Loucy (cell line): Measurements from ENCODE around the gene SRCIN1.

Experiments used
- H2AFZ ChIP-seq: fragments of 200-600 bp; sonication (generic); 2 replicates; pipeline ENCODE4 v1.6.0; 2016; ENCODE audit warnings: antibody characterized with exemption, mild to moderate bottlenecking, low read length, moderate library complexity
- H3F3A ChIP-seq: fragments of 200-600 bp; 2 replicates; pipeline ENCODE4 v1.6.0; 2016; ENCODE audit warnings: antibody characterized with exemption, low read depth, mild to moderate bottlenecking
- H3K27me3 ChIP-seq: fragments of 200-600 bp; sonication (generic); 2 replicates; pipeline ENCODE4 v1.6.1; 2014; ENCODE audit warnings: low read length, mild to moderate bottlenecking; ENCODE audit not compliant: insufficient read depth, poor library complexity, severe bottlenecking
- H3K36me3 ChIP-seq: fragments of 200-600 bp; sonication (generic); 2 replicates; pipeline ENCODE4 v1.6.1; 2016; ENCODE audit warnings: low read length; ENCODE audit not compliant: insufficient read depth
- H3K4me1 ChIP-seq: fragments of 200-600 bp; sonication (generic); 2 replicates; pipeline ENCODE4 v1.5.1; 2014; ENCODE audit warnings: low read length, mild to moderate bottlenecking; ENCODE audit not compliant: insufficient read depth, poor library complexity, severe bottlenecking
- H3K4me2 ChIP-seq: fragments of 200-600 bp; sonication (generic); 2 replicates; pipeline ENCODE4 v1.6.0; 2014; ENCODE audit warnings: antibody characterized with exemption, low read length, low read depth, mild to moderate bottlenecking; ENCODE audit not compliant: poor library complexity, severe bottlenecking
- H3K4me3 ChIP-seq: fragments of 200-600 bp; sonication (generic); 2 replicates; pipeline ENCODE4 v1.5.1; 2014; ENCODE audit warnings: low read length, mild to moderate bottlenecking, mixed read lengths; ENCODE audit not compliant: poor library complexity, severe bottlenecking
- H3K79me2 ChIP-seq: fragments of 200-600 bp; sonication (generic); 2 replicates; pipeline ENCODE4 v1.6.1; 2014; ENCODE audit warnings: low read length; ENCODE audit not compliant: insufficient read depth
- H3K9ac ChIP-seq: fragments of 200-600 bp; sonication (generic); 2 replicates; pipeline ENCODE4 v1.6.0; 2014; ENCODE audit warnings: mild to moderate bottlenecking, low read depth, low read length, moderate library complexity; ENCODE audit not compliant: poor library complexity, severe bottlenecking
- H3K9me2 ChIP-seq: fragments of 200-600 bp; sonication (generic); replicated peaks from 2 replicates; pipeline ENCODE4 v1.6.1; 2016; ENCODE audit warnings: low read depth, low read length, mixed read lengths
- H3K9me3 ChIP-seq: fragments of 200-600 bp; sonication (generic); 2 replicates; pipeline ENCODE4 v1.6.1; 2014; ENCODE audit warnings: mild to moderate bottlenecking, antibody characterized with exemption, low read length, low read depth; ENCODE audit not compliant: insufficient read depth
- H4K20me1 ChIP-seq: fragments of 200-600 bp; sonication (generic); 2 replicates; pipeline ENCODE4 v1.6.0; 2014; ENCODE audit warnings: antibody characterized with exemption, low read length, mild to moderate bottlenecking; ENCODE audit not compliant: insufficient read depth, poor library complexity, severe bottlenecking
- EZH2phosphoT487 ChIP-seq: fragments of 200-600 bp; IDR thresholded peaks from 2 replicates; pipeline ENCODE4 v1.6.1; 2018; ENCODE audit warnings: antibody characterized with exemption, mild to moderate bottlenecking, moderate library complexity, borderline replicate concordance
- TF ChIP-seq, protein P1 (sequence below): fragments of 200-600 bp; sonication (generic); conservative IDR thresholded peaks from 2 replicates; pipeline ENCODE4 v1.5.1; 2014; ENCODE audit warnings: mild to moderate bottlenecking, antibody characterized with exemption, low read length

SRCIN1 gene, protein sequence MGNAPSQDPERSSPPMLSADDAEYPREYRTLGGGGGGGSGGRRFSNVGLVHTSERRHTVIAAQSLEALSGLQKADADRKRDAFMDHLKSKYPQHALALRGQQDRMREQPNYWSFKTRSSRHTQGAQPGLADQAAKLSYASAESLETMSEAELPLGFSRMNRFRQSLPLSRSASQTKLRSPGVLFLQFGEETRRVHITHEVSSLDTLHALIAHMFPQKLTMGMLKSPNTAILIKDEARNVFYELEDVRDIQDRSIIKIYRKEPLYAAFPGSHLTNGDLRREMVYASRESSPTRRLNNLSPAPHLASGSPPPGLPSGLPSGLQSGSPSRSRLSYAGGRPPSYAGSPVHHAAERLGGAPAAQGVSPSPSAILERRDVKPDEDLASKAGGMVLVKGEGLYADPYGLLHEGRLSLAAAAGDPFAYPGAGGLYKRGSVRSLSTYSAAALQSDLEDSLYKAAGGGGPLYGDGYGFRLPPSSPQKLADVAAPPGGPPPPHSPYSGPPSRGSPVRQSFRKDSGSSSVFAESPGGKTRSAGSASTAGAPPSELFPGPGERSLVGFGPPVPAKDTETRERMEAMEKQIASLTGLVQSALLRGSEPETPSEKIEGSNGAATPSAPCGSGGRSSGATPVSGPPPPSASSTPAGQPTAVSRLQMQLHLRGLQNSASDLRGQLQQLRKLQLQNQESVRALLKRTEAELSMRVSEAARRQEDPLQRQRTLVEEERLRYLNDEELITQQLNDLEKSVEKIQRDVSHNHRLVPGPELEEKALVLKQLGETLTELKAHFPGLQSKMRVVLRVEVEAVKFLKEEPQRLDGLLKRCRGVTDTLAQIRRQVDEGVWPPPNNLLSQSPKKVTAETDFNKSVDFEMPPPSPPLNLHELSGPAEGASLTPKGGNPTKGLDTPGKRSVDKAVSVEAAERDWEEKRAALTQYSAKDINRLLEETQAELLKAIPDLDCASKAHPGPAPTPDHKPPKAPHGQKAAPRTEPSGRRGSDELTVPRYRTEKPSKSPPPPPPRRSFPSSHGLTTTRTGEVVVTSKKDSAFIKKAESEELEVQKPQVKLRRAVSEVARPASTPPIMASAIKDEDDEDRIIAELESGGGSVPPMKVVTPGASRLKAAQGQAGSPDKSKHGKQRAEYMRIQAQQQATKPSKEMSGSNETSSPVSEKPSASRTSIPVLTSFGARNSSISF

DNA sequence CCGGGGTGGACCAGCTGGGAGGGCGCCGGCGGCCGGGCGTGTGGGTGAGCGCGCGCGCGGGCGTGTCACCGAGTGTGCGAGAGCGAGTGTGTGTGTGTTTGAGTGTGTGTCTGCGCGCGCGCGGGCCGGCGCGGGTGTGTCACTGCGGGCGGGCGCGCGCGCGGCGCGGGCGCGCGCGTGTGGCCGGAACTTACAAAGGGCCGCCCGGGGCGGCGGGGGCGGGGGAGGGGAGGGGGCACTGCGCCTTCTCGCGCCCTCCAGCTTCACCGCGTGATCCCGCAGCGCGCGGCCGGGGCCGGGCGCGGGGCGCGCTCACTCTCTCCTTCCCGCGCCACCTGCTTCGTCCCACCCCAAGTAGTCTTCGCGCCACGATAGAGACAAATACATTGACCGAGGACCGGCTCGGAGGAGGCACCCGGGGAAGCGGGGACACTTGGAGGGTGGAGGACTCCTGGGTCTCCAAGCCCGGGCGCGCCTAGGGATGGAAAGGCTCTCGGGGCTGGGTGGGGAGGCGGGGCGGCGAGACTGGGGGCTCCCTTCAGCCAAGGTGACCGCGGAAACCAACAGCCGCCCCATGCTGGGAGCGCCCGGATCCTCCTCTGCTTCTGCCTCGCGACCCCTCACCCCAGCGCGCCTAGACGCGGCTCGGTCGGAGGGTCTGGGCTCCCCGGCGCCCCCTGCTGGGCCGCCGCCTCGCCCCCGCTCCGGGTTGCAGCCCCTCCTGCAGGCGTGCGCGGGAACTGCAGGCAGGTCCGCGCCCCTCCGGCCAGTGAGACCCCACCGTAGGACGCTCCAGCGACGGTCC is at the start of gene SRCIN1:
Gene SRCIN1 (minus strand): TSS at position 112 of the 805 bp plus-strand sequence. CDS start 247 bp downstream, outside the sequence.
- peak within 1 kb of the TSS; percentile 99 for H2AFZ ChIP-seq
- H3K4me1 ChIP-seq, result peaks cover 14% of the 10 kb centered on the region
- no peaks in the 10 kb centered on the region for H3K27me3 ChIP-seq
- H3K36me3 ChIP-seq, result no peaks in the 10 kb centered on the region
- no peaks in the 10 kb centered on the region for H3K79me2 ChIP-seq
- H3K9me3 ChIP-seq, result no peaks in the 10 kb centered on the region
- no peaks in the 10 kb centered on the region for H4K20me1 ChIP-seq
- H3K4me3 ChIP-seq, result peak within 1 kb of the TSS; percentile 89
- no peaks in the 10 kb centered on the region for H3F3A ChIP-seq
- no peak for TF ChIP-seq EZH2phosphoT487
- TF ChIP-seq, protein P1, sequence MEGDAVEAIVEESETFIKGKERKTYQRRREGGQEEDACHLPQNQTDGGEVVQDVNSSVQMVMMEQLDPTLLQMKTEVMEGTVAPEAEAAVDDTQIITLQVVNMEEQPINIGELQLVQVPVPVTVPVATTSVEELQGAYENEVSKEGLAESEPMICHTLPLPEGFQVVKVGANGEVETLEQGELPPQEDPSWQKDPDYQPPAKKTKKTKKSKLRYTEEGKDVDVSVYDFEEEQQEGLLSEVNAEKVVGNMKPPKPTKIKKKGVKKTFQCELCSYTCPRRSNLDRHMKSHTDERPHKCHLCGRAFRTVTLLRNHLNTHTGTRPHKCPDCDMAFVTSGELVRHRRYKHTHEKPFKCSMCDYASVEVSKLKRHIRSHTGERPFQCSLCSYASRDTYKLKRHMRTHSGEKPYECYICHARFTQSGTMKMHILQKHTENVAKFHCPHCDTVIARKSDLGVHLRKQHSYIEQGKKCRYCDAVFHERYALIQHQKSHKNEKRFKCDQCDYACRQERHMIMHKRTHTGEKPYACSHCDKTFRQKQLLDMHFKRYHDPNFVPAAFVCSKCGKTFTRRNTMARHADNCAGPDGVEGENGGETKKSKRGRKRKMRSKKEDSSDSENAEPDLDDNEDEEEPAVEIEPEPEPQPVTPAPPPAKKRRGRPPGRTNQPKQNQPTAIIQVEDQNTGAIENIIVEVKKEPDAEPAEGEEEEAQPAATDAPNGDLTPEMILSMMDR, result peak; percentile 100
- peak within 1 kb of the TSS; percentile 81 for H3K4me2 ChIP-seq
- H3K9ac ChIP-seq, result peak within 1 kb of the TSS; percentile 89
- no peaks in the 10 kb centered on the region for H3K9me2 ChIP-seq

DNA sequence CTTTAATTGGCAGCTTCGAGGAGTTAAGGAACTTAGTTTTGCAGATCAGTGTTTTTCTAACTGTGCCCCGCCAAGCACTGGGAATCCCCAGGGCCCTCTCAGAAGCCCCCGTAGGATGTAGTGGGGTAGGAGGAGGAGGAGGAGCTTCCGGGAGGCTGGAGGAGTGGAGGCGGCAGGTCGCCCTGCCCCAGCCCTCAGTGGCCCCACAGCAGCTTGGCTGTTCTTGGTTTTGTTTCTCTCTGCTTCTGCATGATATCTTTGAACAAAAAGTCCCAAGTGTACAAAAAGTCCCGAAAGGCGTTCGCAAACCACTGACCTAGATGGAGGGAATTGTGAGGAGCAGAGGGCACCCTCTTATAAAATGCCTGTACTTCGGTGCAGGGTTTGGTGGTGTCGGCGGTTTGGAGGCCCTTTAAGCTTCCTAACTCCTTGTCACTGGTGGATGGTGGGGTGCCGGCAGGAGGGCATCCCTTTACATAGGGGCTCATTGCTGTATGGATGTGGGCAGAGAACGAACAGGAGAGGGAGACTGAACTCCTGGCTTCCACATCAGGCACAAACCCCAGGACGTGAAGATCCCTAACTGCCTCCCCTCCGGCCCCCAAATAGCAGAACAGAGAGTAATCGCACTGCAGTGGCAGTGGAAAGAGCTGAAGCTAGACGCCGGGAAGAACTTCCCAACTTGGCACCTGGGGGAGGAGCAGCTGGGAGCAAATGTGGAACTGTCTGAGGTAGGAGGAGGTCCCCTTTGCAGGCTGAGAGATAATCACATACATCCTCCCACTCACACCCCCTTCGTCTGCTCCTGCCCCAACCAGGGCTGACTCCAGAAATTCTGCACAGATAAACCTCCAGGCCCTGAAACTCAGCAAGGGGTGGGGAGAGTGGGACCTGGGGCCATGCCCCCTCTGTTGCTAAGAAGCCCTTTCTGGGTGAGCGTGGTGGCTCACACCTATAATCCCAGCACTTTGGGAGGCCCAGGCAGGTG is 49.0 kb upstream of the SRCIN1 start:
- H4K20me1 ChIP-seq, result no peaks in the 10 kb centered on the region
- no peaks in the 10 kb centered on the region for H3K27me3 ChIP-seq
- H3K4me1 ChIP-seq, result peaks cover 10% of the 10 kb centered on the region
- H3K9me3 ChIP-seq, result no peaks in the 10 kb centered on the region
- no peak overlapping the region for H3K4me3 ChIP-seq
- TF ChIP-seq EZH2phosphoT487, result no peak
- TF ChIP-seq, protein P1, result no peak
- H2AFZ ChIP-seq, result no peak overlapping the region
- no peaks in the 10 kb centered on the region for H3F3A ChIP-seq
- H3K9me2 ChIP-seq, result no peaks in the 10 kb centered on the region
- no peak overlapping the region for H3K4me2 ChIP-seq
- no peak overlapping the region for H3K9ac ChIP-seq
- H3K79me2 ChIP-seq, result no peaks in the 10 kb centered on the region
- H3K36me3 ChIP-seq, result no peaks in the 10 kb centered on the region
